ENCODE measurements around the gene AP1G1.
"Not testable (repeated sequence)": the region's sequence is repeated elsewhere in the genome, so short reads cannot be mapped to it uniquely, and the experiment has no call there.

AP1G1 gene

GRCh38 chr16:71808593-71809459, at the start of gene AP1G1:
AP1G1 (minus strand) TSS chr16:71808834; CDS start chr16:71789479, 19,355 bp downstream.
- DNase-seq (ENCODE audit: low read depth in 1 of 2, low spot score in 1 of 2): peak; percentile 83 to 89

GRCh38 chr16:71855937-71856662, 47.5 kb upstream of the AP1G1 start:
- no peak for DNase-seq (ENCODE audit: low read depth in 1 of 2, low spot score in 1 of 2)

GRCh38 chr16:71854369-71854948, 45.8 kb upstream of the AP1G1 start:
- no peak for DNase-seq (ENCODE audit: low read depth in 1 of 2, low spot score in 1 of 2)

GRCh38 chr16:71853413-71853812, 44.8 kb upstream of the AP1G1 start:
- no peak for DNase-seq (ENCODE audit: low read depth in 1 of 2, low spot score in 1 of 2)

- no peak for DNase-seq (ENCODE audit: low read depth in 1 of 2, low spot score in 1 of 2)
Measured at GRCh38 chr16:71852561-71852960, 43.9 kb upstream of the AP1G1 start.

- no peak for DNase-seq (ENCODE audit: low read depth in 1 of 2, low spot score in 1 of 2)
Measured at GRCh38 chr16:71852158-71852557, 43.5 kb upstream of the AP1G1 start.

GRCh38 chr16:71851746-71852145, 43.1 kb upstream of the AP1G1 start:
- no peak for DNase-seq (ENCODE audit: low read depth in 1 of 2, low spot score in 1 of 2)

- DNase-seq (ENCODE audit: low read depth in 1 of 2, low spot score in 1 of 2): no peak
Measured at GRCh38 chr16:71848622-71849021, 40.0 kb upstream of the AP1G1 start.

GRCh38 chr16:71847096-71847495, 38.5 kb upstream of the AP1G1 start:
- no peak for DNase-seq (ENCODE audit: low read depth in 1 of 2, low spot score in 1 of 2)

GRCh38 chr16:71846431-71846830, 37.8 kb upstream of the AP1G1 start:
- no peak for DNase-seq (ENCODE audit: low read depth in 1 of 2, low spot score in 1 of 2)

- peak; percentile 87 to 92 for DNase-seq (ENCODE audit: low read depth in 1 of 2, low spot score in 1 of 2)
Measured at GRCh38 chr16:71845639-71846430, 37.2 kb upstream of the AP1G1 start, which contains the start of gene ATXN1L. ATXN1L (plus strand) TSS chr16:71845976; CDS start chr16:71849741, 3,765 bp downstream.

- no peak for DNase-seq (ENCODE audit: low read depth in 1 of 2, low spot score in 1 of 2)
Measured at GRCh38 chr16:71843572-71843971, 34.9 kb upstream of the AP1G1 start.

GRCh38 chr16:71840052-71840451, 31.4 kb upstream of the AP1G1 start:
- DNase-seq (ENCODE audit: low read depth in 1 of 2, low spot score in 1 of 2): no peak

GRCh38 chr16:71837150-71837549, 28.5 kb upstream of the AP1G1 start:
- no peak for DNase-seq (ENCODE audit: low read depth in 1 of 2, low spot score in 1 of 2)

GRCh38 chr16:71834291-71834690, 25.7 kb upstream of the AP1G1 start:
- no peak for DNase-seq (ENCODE audit: low read depth in 1 of 2, low spot score in 1 of 2)

- DNase-seq (ENCODE audit: low read depth in 1 of 2, low spot score in 1 of 2): not testable (repeated sequence)
Measured at GRCh38 chr16:71832112-71832511, 23.5 kb upstream of the AP1G1 start.

- not testable (repeated sequence) for DNase-seq (ENCODE audit: low read depth in 1 of 2, low spot score in 1 of 2)
Measured at GRCh38 chr16:71831698-71832097, 23.1 kb upstream of the AP1G1 start.

- DNase-seq (ENCODE audit: low read depth in 1 of 2, low spot score in 1 of 2): no peak
Measured at GRCh38 chr16:71830359-71830758, 21.7 kb upstream of the AP1G1 start.

GRCh38 chr16:71826533-71827017, 17.9 kb upstream of the AP1G1 start:
- DNase-seq (ENCODE audit: low read depth in 1 of 2, low spot score in 1 of 2): no peak

- not testable (repeated sequence) for DNase-seq (ENCODE audit: low read depth in 1 of 2, low spot score in 1 of 2)
Measured at GRCh38 chr16:71817155-71817500, 8.5 kb upstream of the AP1G1 start.

GRCh38 chr16:71811261-71811803, 2.7 kb upstream of the AP1G1 start:
- DNase-seq (ENCODE audit: low read depth in 1 of 2, low spot score in 1 of 2): no peak
